Sigmoid colon (tissue), 4 donors: ENCODE results near the gene CLEC7A.

Experiments used
- EP300 ChIP-seq, 4 donors: sonication (generic); formaldehyde crosslinking; IDR thresholded peaks; one replicate each; pipeline ENCODE4 v1.6.1; 2017; ENCODE audit warnings: antibody characterized with exemption in 4 of 4
- TF ChIP-seq, protein P1 (sequence below), 4 experiments: fragments of 450-650 bp in 3 of 4; fragments of 200-600 bp in 1 of 4; IDR thresholded peaks; one replicate each; pipeline ENCODE4 v1.5.1; 2016 to 2019; ENCODE audit warnings: antibody characterized with exemption in 4 of 4, mild to moderate bottlenecking in 3 of 4, moderate library complexity in 2 of 4

DNA sequence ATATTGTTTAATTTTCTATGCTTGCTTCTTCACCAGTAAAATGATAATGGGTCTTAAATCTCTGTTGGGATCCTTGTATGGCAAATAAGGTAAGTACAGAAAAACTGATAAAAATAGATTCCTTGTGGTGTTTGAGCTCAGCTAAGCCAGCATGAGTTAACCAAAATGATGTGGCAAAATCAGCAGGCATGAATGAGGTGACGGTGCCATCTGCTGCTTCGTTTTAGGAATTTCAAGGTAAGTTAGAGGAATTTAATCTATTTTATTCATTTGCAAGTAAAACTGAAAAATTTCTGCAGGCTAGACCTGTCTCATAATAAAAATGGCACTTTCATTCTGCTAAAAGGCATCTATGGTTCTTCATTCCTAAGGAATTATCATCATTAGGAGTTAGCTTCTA is 10.0 kb upstream of the CLEC7A start:
- TF ChIP-seq, protein P1, sequence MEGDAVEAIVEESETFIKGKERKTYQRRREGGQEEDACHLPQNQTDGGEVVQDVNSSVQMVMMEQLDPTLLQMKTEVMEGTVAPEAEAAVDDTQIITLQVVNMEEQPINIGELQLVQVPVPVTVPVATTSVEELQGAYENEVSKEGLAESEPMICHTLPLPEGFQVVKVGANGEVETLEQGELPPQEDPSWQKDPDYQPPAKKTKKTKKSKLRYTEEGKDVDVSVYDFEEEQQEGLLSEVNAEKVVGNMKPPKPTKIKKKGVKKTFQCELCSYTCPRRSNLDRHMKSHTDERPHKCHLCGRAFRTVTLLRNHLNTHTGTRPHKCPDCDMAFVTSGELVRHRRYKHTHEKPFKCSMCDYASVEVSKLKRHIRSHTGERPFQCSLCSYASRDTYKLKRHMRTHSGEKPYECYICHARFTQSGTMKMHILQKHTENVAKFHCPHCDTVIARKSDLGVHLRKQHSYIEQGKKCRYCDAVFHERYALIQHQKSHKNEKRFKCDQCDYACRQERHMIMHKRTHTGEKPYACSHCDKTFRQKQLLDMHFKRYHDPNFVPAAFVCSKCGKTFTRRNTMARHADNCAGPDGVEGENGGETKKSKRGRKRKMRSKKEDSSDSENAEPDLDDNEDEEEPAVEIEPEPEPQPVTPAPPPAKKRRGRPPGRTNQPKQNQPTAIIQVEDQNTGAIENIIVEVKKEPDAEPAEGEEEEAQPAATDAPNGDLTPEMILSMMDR (IDR thresholded peaks at IDR 0.05), result peak in 3 of 4 experiments; percentile 29 to 31 (median 30)
- no peak for TF ChIP-seq EP300 (IDR thresholded peaks at IDR 0.05)
